HepG2 (cell line): ENCODE results near the gene XPNPEP2. TPM values are rescaled to one million over a fixed set of nuclear protein-coding genes. Genes with fewer than 3 reads are reported as not detected.

ENCODE experiments used
- ATAC-seq: fragments of 200-7000 bp; cut with Tn5 transposase; 3 replicates; pipeline ENCODE4 v1.9.1; 2020; ENCODE audit warnings: mild to moderate bottlenecking, moderate library complexity
- BruUV-seq: library from RNA; stranded (reverse); fragments of 400-500 nt; replicated peaks from 2 replicates; lab custom pipeline; 2021; lab: Mats Ljungman, UMichigan
- CTCF ChIA-PET: fragments of 300-600 bp; formaldehyde crosslinking; extraction: SDS; loops from one replicate; lab custom pipeline; 2021; ENCODE audit warnings: low total read pairs, inconsistent platforms, low intra/inter-chr PET ratio; lab: Yijun Ruan, JAX
- POLR2A ChIA-PET: fragments of 350-600 bp; sonication (Branson Sonifier 250); formaldehyde crosslinking; loops from one replicate; lab custom pipeline; 2020; ENCODE audit warnings: antibody characterized with exemption, inconsistent platforms; lab: Yijun Ruan, JAX
- DNase-seq: peaks from one replicate; pipeline ENCODE4 v3.0.0-alpha.2; 2015; ENCODE audit warnings: low spot score
- FAIRE-seq: peaks from 3 replicates; lab custom pipeline; 2011; peaks lifted over from hg19 to GRCh38; lab: Jason Lieb, UNC
- H2AFZ ChIP-seq: one replicate; pipeline ENCODE4 v1.6.1; 2011; ENCODE audit warnings: low read length, inconsistent platforms
- H3K27ac ChIP-seq: fragments of 300-600 bp; 3 replicates; pipeline ENCODE4 v1.8.0; 2011; ENCODE audit warnings: mixed run types, mild to moderate bottlenecking, mixed read lengths, low read length, inconsistent platforms; ENCODE audit not compliant: insufficient read depth; ENCODE audit errors: extremely low read length
- H3K27me3 ChIP-seq, 2 experiments: fragments of 200-600 bp in 1 of 2; 2 replicates in 1 of 2; 3 replicates in 1 of 2; pipeline versions ENCODE4 v1.6.0 to v1.8.0; 2011; ENCODE audit warnings: low read length in 2 of 2, mild to moderate bottlenecking in 2 of 2, moderate library complexity in 2 of 2, inconsistent platforms in 1 of 2; ENCODE audit not compliant: insufficient read depth in 2 of 2, control insufficient read depth in 1 of 2
- H3K36me3 ChIP-seq, 2 experiments: fragments of 200-600 bp in 1 of 2; replicated peaks in 1 of 2; 2 replicates in 1 of 2; 3 replicates in 1 of 2; pipeline versions ENCODE4 v1.5.1 to v1.8.0; 2011; ENCODE audit warnings: low read length in 2 of 2, inconsistent platforms in 1 of 2; ENCODE audit not compliant: insufficient read depth in 2 of 2, control insufficient read depth in 1 of 2
- H3K4me1 ChIP-seq: 2 replicates; pipeline ENCODE4 v1.5.1; 2012; ENCODE audit warnings: low read length, inconsistent platforms; ENCODE audit not compliant: insufficient read depth
- H3K4me2 ChIP-seq: 2 replicates; pipeline ENCODE4 v1.6.0; 2011; ENCODE audit warnings: low read depth, low read length, inconsistent platforms
- H3K4me3 ChIP-seq, 3 experiments: fragments of 200-600 bp in 1 of 3; sonication (generic), shearing (Covaris generic) in 1 of 3; replicated peaks in 1 of 3; 2 replicates each; pipeline ENCODE4 v1.5.1; 2011 to 2016; ENCODE audit warnings: low read length in 3 of 3, inconsistent platforms in 2 of 3, low read depth in 2 of 3, mild to moderate bottlenecking in 2 of 3, control low read depth in 1 of 3, mixed read lengths in 1 of 3; ENCODE audit not compliant: insufficient read depth in 1 of 3
- H3K79me2 ChIP-seq: one replicate; pipeline ENCODE4 v1.6.1; 2011; ENCODE audit warnings: low read length, inconsistent platforms; ENCODE audit not compliant: insufficient read depth
- H3K9ac ChIP-seq: 2 replicates; pipeline ENCODE4 v1.6.0; 2011; ENCODE audit warnings: mild to moderate bottlenecking, low read depth, low read length, inconsistent platforms; ENCODE audit not compliant: insufficient read depth
- H3K9me3 ChIP-seq: 2 replicates; pipeline ENCODE4 v1.5.1; 2012; ENCODE audit warnings: mild to moderate bottlenecking, low read length
- H4K20me1 ChIP-seq: 2 replicates; pipeline ENCODE4 v1.6.0; 2011; ENCODE audit warnings: inconsistent platforms, mild to moderate bottlenecking, low read length, moderate library complexity; ENCODE audit not compliant: insufficient read depth
- AGO1 ChIP-seq: fragments of 200-400 bp; formaldehyde crosslinking; IDR thresholded peaks from 2 replicates; pipeline ENCODE4 v1.6.1; 2017; ENCODE audit warnings: mild to moderate bottlenecking, low read depth, low read length, moderate library complexity; ENCODE audit not compliant: poor library complexity, severe bottlenecking
- AHR ChIP-seq: IDR thresholded peaks from 2 replicates; pipeline ENCODE4 v1.6.1; 2018; ENCODE audit warnings: missing genetic modification reagents, missing compliant biosample characterization
- CENPT ChIP-seq: sonication (generic); formaldehyde crosslinking; IDR thresholded peaks from 2 replicates; pipeline ENCODE4 v1.8.0; 2022; ENCODE audit warnings: low read depth, mild to moderate bottlenecking, moderate library complexity, missing genetic modification reagents
- GATAD2A ChIP-seq: IDR thresholded peaks from 2 replicates; pipeline ENCODE4 v1.6.1; 2016
- GTF3A ChIP-seq: sonication (generic); formaldehyde crosslinking; conservative IDR thresholded peaks from 2 replicates; pipeline ENCODE4 v1.4.0; 2020; ENCODE audit warnings: mild to moderate bottlenecking, missing genetic modification reagents
- HES4 ChIP-seq: sonication (generic); formaldehyde crosslinking; IDR thresholded peaks from 2 replicates; pipeline ENCODE4 v1.9.0; 2021; ENCODE audit warnings: mild to moderate bottlenecking, missing genetic modification reagents, borderline replicate concordance
- HNF1B ChIP-seq: sonication (generic); formaldehyde crosslinking; IDR thresholded peaks from 2 replicates; pipeline ENCODE4 v1.5.1; 2020; ENCODE audit warnings: mild to moderate bottlenecking, moderate library complexity, missing genetic modification reagents
- HNF4A ChIP-seq: sonication (generic); formaldehyde crosslinking; IDR thresholded peaks from 2 replicates; pipeline ENCODE4 v1.4.0; 2020; ENCODE audit warnings: missing genetic modification reagents
- PAWR ChIP-seq: sonication (generic); formaldehyde crosslinking; IDR thresholded peaks from 2 replicates; pipeline ENCODE4 v1.4.0; 2020; ENCODE audit warnings: missing genetic modification reagents, mild to moderate bottlenecking, borderline replicate concordance
- SP1 ChIP-seq, 2 experiments: fragments of 450-650 bp in 1 of 2; sonication (generic) in 1 of 2; formaldehyde crosslinking in 1 of 2; IDR thresholded peaks; 2 replicates each; pipeline versions ENCODE4 v1.4.0 to v1.6.1; 2016 to 2020; ENCODE audit warnings: missing genetic modification reagents in 1 of 2
- TEAD3 ChIP-seq: optimal IDR thresholded peaks from 2 replicates; pipeline ENCODE3; 2016; ENCODE audit warnings: borderline replicate concordance
- ZBTB8A ChIP-seq: sonication (generic); formaldehyde crosslinking; IDR thresholded peaks from 2 replicates; pipeline ENCODE4 v1.4.0; 2020; ENCODE audit warnings: mild to moderate bottlenecking, low read depth, missing genetic modification reagents, borderline replicate concordance
- ZNF549 ChIP-seq: sonication (generic); formaldehyde crosslinking; IDR thresholded peaks from 2 replicates; pipeline ENCODE4 v1.5.0; 2020; ENCODE audit warnings: missing genetic modification reagents
- ZNF607 ChIP-seq: sonication (generic); formaldehyde crosslinking; IDR thresholded peaks from 2 replicates; pipeline ENCODE4 v1.5.1; 2020; ENCODE audit warnings: missing genetic modification reagents, mild to moderate bottlenecking, borderline replicate concordance
- WGBS: methylation state at CpG from one replicate; pipeline ENCODE4 v1.1.6; 2017; ENCODE audit warnings: low lambda C conversion rate; 5-methylcytosine and 5-hydroxymethylcytosine counted together
- in situ Hi-C: cut with HindIII; loops from 2 replicates; pipeline ENCODE4 v1.10.0; 2017; ENCODE audit warnings: low pct_unique_long_range_greater_than_20kb; ENCODE audit not compliant: extremely low pct_ligation_motif_present
- intact Hi-C: fragments of 100-400 bp; cut with micrococcal nuclease; formaldehyde crosslinking; loops from one replicate; pipeline ENCODE4 v1.10.0; 2022; ENCODE audit not compliant: unreplicated experiment
- polyA plus RNA-seq, 8 experiments: library from polyadenylated mRNA; depleted of rRNA in 3 of 8; stranded (reverse) in 7 of 8; unstranded in 1 of 8; fragments of >200 nt; fragmentation: Illumina TruSeq in 4 of 8; extraction: Trizol in 4 of 8; gene quantifications; 2 replicates each; pipeline versions ENCODE4 v1.2.1 to v1.2.3, GENCODE V29; 2011 to 2016; ENCODE audit warnings: low read depth in 4 of 8, missing spikeins in 1 of 8, mixed read lengths in 1 of 8; ENCODE audit not compliant: insufficient read depth in 1 of 8
- total RNA-seq, 5 experiments: library from RNA; depleted of rRNA; stranded (reverse); fragments of >200 nt; fragmentation: Illumina TruSeq; extraction: Trizol; gene quantifications; 2 replicates each; pipeline ENCODE4 v1.2.3, GENCODE V29; 2016; ENCODE audit warnings: low read depth in 1 of 5
- TF ChIP-seq, protein P1 (sequence below): sonication (generic); IDR thresholded peaks from 2 replicates; pipeline ENCODE4 v1.6.1; 2016; ENCODE audit warnings: low read depth, borderline replicate concordance
- TF ChIP-seq, protein P2 (sequence below): sonication (generic); formaldehyde crosslinking; IDR thresholded peaks from 2 replicates; pipeline ENCODE4 v1.4.0; 2020; ENCODE audit warnings: missing genetic modification reagents, mild to moderate bottlenecking, borderline replicate concordance

XPNPEP2 gene
- total and polyA plus RNA-seq, 2 of the 13 experiments (the other 11 are each of a cell fraction or from before 2014, with no cell fraction given) = 1.1 to 1.8 TPM

DNA sequence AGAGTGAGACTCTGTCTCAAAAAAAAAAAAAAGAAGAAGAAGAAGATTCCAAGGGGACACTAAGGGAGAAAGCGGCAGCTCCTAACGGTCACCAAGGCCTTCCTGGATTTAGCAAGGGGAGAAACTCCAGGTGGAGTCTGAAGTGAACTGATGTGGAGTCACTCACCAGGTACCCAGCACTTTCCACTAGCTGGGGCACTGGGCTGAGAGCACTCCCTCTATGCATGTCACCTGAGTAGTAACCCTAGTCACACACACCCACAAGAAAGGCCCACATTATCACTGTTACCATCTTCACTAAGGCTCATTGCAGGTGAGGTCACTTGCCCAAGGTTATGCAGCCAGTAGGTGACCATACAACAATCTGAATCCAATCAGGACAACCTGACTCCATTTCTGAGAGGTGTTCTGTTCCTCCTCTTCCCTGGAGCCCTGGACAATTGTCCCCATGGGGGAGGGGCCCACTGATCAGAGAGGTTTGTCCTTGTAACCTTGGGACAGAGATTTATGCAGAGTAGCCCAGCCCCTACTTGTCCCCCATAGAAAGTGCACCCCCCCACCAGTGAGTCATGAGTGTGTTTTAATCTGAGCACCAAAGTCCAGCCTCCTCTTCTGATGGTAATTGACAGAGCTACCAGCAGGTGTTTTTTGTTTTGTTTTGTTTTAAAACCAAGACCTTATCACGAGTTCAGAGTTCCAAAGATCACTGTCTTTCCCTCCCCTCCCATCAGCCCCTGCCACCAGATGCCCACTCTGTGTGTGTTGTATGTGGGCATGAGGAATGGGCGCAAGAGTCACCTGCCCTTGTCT lies 35.1 kb downstream of the XPNPEP2 start:
- Histone ChIP-seq H3K4me1 (peaks cover 75% of the 10 kb centered on the region), H3K9ac (no peak overlapping the region), H3K4me3 (peak overlapping the region in 1 of 3 experiments; percentile 2; a peak in 1 of 6 replicates), H3K36me3 (no peaks in the 10 kb centered on the region), H3K4me2 (peak overlapping the region; percentile 53), H3K27me3 (no peaks in the 10 kb centered on the region), H3K79me2 (no peaks in the 10 kb centered on the region), H3K27ac (peak overlapping the region; percentile 66), H2AFZ (no peak overlapping the region), H4K20me1 (no peaks in the 10 kb centered on the region), H3K9me3 (no peaks in the 10 kb centered on the region)
- ATAC-seq (peak; percentile 85), DNase-seq (peak; percentile 80), FAIRE-seq (peak; percentile 87)
- intact Hi-C loops (no loop called here), in situ Hi-C loops (no loop called here)
- 45% methylated on average over 4 of the region's 4 CpGs for WGBS
- BruUV-seq = no TSS peak
- POLR2A ChIA-PET = interaction anchor here (1.0 kb wide), 2 partner anchors 14 to 53 kb away, joined by 3 to 4 read pairs; no protein-coding TSS in a partner anchor
- CTCF ChIA-PET = no interaction called here
- TF ChIP-seq AHR (CRISPR knock-in tag) = no peak
- TF ChIP-seq CENPT (CRISPR knock-in tag) = no peak
- no peak for TF ChIP-seq GTF3A
- TF ChIP-seq TEAD3 (CRISPR knock-in tag) = no peak
- peak; percentile 62 for TF ChIP-seq HNF4A
- peak; percentile 51 for TF ChIP-seq GATAD2A (CRISPR knock-in tag)
- no peak for TF ChIP-seq PAWR
- 0 out of 2 replicates have a peak, but pooled peaks have one; percentile 23 for TF ChIP-seq HNF1B (CRISPR knock-in tag)
- TF ChIP-seq ZBTB8A = no peak
- no peak for TF ChIP-seq HES4
- TF ChIP-seq ZNF549 (CRISPR knock-in tag) = no peak
- no peak for TF ChIP-seq AGO1
- no peak for TF ChIP-seq SP1 (IDR thresholded peaks at IDR 0.05)
- TF ChIP-seq SP1 (CRISPR knock-in tag; IDR thresholded peaks at IDR 0.05) = no peak
- TF ChIP-seq, protein P1, sequence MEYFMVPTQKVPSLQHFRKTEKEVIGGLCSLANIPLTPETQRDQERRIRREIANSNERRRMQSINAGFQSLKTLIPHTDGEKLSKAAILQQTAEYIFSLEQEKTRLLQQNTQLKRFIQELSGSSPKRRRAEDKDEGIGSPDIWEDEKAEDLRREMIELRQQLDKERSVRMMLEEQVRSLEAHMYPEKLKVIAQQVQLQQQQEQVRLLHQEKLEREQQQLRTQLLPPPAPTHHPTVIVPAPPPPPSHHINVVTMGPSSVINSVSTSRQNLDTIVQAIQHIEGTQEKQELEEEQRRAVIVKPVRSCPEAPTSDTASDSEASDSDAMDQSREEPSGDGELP = peak; percentile 30; the same call in 1 of the 2 replicates
- TF ChIP-seq ZNF607 (CRISPR knock-in tag) = no peak
- TF ChIP-seq, protein P2, sequence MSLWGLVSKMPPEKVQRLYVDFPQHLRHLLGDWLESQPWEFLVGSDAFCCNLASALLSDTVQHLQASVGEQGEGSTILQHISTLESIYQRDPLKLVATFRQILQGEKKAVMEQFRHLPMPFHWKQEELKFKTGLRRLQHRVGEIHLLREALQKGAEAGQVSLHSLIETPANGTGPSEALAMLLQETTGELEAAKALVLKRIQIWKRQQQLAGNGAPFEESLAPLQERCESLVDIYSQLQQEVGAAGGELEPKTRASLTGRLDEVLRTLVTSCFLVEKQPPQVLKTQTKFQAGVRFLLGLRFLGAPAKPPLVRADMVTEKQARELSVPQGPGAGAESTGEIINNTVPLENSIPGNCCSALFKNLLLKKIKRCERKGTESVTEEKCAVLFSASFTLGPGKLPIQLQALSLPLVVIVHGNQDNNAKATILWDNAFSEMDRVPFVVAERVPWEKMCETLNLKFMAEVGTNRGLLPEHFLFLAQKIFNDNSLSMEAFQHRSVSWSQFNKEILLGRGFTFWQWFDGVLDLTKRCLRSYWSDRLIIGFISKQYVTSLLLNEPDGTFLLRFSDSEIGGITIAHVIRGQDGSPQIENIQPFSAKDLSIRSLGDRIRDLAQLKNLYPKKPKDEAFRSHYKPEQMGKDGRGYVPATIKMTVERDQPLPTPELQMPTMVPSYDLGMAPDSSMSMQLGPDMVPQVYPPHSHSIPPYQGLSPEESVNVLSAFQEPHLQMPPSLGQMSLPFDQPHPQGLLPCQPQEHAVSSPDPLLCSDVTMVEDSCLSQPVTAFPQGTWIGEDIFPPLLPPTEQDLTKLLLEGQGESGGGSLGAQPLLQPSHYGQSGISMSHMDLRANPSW (CRISPR knock-in tag) = no peak
